Upper lobe of left lung (tissue), 6 donors: ENCODE data around the gene KRT7. TPM values are rescaled to one million over a fixed set of nuclear protein-coding genes. Genes with fewer than 3 reads are reported as not detected.
A peak's percentile ranks its signal among the peaks of the same experiment; 100 is the strongest.

Source experiments
- ATAC-seq, 2 donors: fragments of 200-7000 bp; cut with Tn5 transposase; one replicate each; pipeline ENCODE4 v1.9.1; 2022; ENCODE audit warnings: mild to moderate bottlenecking in 2 of 2, moderate library complexity in 2 of 2; ENCODE audit not compliant: low FRiP score in 2 of 2
- DNase-seq, 2 donors: peaks; one replicate each; pipeline ENCODE4 v3.0.0-alpha.2; 2019 to 2020
- H3K27ac ChIP-seq, 4 donors: fragments of 200-600 bp; sonication (generic); one replicate each; pipeline ENCODE4 v1.5.1; 2016 to 2019
- H3K27me3 ChIP-seq, 4 donors: fragments of 200-600 bp; sonication (generic); one replicate each; pipeline ENCODE4 v1.5.1; 2017 to 2019
- H3K36me3 ChIP-seq, 4 donors: fragments of 200-600 bp; sonication (generic); one replicate each; pipeline ENCODE4 v1.5.1; 2016 to 2019
- H3K4me1 ChIP-seq, 4 donors: fragments of 200-600 bp; sonication (generic); one replicate each; pipeline ENCODE4 v1.5.1; 2018 to 2019
- H3K4me3 ChIP-seq, 4 donors: fragments of 200-600 bp; sonication (generic); one replicate each; pipeline ENCODE4 v1.5.1; 2017 to 2019; ENCODE audit warnings: mild to moderate bottlenecking in 2 of 4, moderate library complexity in 1 of 4
- H3K9me3 ChIP-seq, 4 donors: fragments of 200-600 bp; sonication (generic); one replicate each; pipeline ENCODE4 v1.5.1; 2018 to 2019
- CTCF ChIP-seq, 6 experiments: fragments of 450-650 bp in 4 of 6; fragments of 200-600 bp in 2 of 6; sonication (generic) in 2 of 6; IDR thresholded peaks; one replicate each; pipeline ENCODE4 v1.5.1; 2016 to 2019; ENCODE audit warnings: antibody characterized with exemption in 6 of 6
- EP300 ChIP-seq, 4 donors: sonication (generic); formaldehyde crosslinking; IDR thresholded peaks; one replicate each; pipeline ENCODE4 v1.5.1; 2017; ENCODE audit warnings: antibody characterized with exemption in 4 of 4, control low read depth in 2 of 4
- POLR2A ChIP-seq, 4 donors: fragments of 450-650 bp; IDR thresholded peaks; one replicate each; pipeline ENCODE4 v1.5.1; 2016 to 2017; ENCODE audit warnings: antibody characterized with exemption in 4 of 4, mild to moderate bottlenecking in 2 of 4
- POLR2AphosphoS5 ChIP-seq, 2 donors: sonication (generic); formaldehyde crosslinking; IDR thresholded peaks; one replicate each; pipeline ENCODE4 v1.5.1; 2017; ENCODE audit warnings: antibody characterized with exemption in 2 of 2
- WGBS, 2 donors: methylation state at CpG; one replicate each; pipeline ENCODE4 v1.1.5; 2017 to 2018; 5-methylcytosine and 5-hydroxymethylcytosine counted together
- total RNA-seq, 6 donors: library from RNA; depleted of rRNA in 4 of 6; stranded (reverse); fragments of >200 nt in 4 of 6; gene quantifications; one replicate each; pipeline versions ENCODE4 v1.1.0 to v1.2.1, GENCODE V29; 2016 to 2021
- donor health status: DM: no; HTN: no; CAD: no; lungs with moderate emphysema.
- donor health status: DM: no; HTN: yes; CAD: no; lungs with severe emphysema.

KRT7 gene
- 1,000 to 10,000 TPM in 2 of 6 donors, 100 to 1,000 TPM in 4; 247 to 1,279 (median 821) TPM for total RNA-seq

GRCh38 chr12:52232674-52233461 is at the start of gene KRT7:
Gene KRT7 (plus strand): TSS chr12:52233243. CDS start chr12:52233297, 54 bp downstream.
- Histone ChIP-seq H3K9me3 (no peaks in the 10 kb centered on the region), H3K27ac (peak within 1 kb of the TSS; percentile 81 to 94 (median 82)), H3K36me3 (peaks cover 0 to 9% (median 0%) of the 10 kb centered on the region in 4 donors), H3K27me3 (peaks cover 0 to 21% (median 5%) of the 10 kb centered on the region in 4 donors), H3K4me3 (peak within 1 kb of the TSS; percentile 29 to 53 (median 51)), H3K4me1 (peaks cover 3 to 61% (median 31%) of the 10 kb centered on the region in 4 donors)
- peak; percentile 91 to 94 for DNase-seq
- ATAC-seq: peak; percentile 49 to 77
- peak; percentile 15 to 92 (median 66) for TF ChIP-seq POLR2A (IDR thresholded peaks at IDR 0.05)
- peak; percentile 75 to 81 for TF ChIP-seq POLR2AphosphoS5 (IDR thresholded peaks at IDR 0.05)
- TF ChIP-seq EP300 (IDR thresholded peaks at IDR 0.05): peak in 1 of 4 donors; percentile 10
- peak in 2 of 6 experiments; percentile 18 to 25 for TF ChIP-seq CTCF (IDR thresholded peaks at IDR 0.05)
- WGBS, 2 donors: 13 to 18% methylated on average over 10 to 19 of the region's 58 CpGs

- no peaks in the 10 kb centered on the region for H3K27me3 ChIP-seq
- H3K36me3 ChIP-seq: no peaks in the 10 kb centered on the region
- 77 to 87% methylated on average over 5 to 6 of the region's 6 CpGs for WGBS, 2 donors
- H3K4me3 ChIP-seq: no peak overlapping the region
- H3K9me3 ChIP-seq: no peaks in the 10 kb centered on the region
- TF ChIP-seq CTCF (IDR thresholded peaks at IDR 0.05) (no peak), EP300 (IDR thresholded peaks at IDR 0.05) (no peak), POLR2A (IDR thresholded peaks at IDR 0.05) (no peak), POLR2AphosphoS5 (IDR thresholded peaks at IDR 0.05) (no peak)
- ATAC-seq: no peak
- no peak for DNase-seq
- peak overlapping the region in 3 of 4 donors; percentile 2 to 57 (median 53) for H3K27ac ChIP-seq
- H3K4me1 ChIP-seq: peaks cover 10 to 36% (median 29%) of the 10 kb centered on the region in 4 donors
Measured at GRCh38 chr12:52183544-52183910, 49.5 kb upstream of the KRT7 start.

DNA sequence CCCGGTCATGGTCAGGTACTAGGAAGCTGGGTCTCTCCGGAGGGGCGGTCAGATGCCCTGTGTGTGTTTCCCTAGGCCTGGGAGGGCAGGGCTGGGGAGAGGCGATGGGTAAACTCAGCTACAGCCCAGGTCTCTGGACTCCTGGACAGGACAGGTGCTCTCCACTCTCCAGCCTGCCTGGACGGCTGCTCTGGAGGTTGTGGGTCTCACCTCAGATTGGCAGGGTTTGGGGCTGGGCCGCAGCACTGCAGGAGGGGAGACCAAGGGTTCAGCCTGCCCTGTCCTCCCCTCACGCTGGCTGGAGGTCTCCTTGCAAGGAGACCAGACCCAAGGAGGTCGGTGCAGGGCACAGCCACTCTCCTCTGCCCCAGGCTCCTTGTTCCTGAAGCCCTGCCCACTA is 49.1 kb upstream of the KRT7 start:
- Histone ChIP-seq H3K27ac (peak overlapping the region in 3 of 4 donors; percentile 2 to 53 (median 34)), H3K27me3 (no peaks in the 10 kb centered on the region), H3K4me3 (no peak overlapping the region), H3K9me3 (no peaks in the 10 kb centered on the region), H3K4me1 (peaks cover 10 to 39% (median 29%) of the 10 kb centered on the region in 4 donors), H3K36me3 (no peaks in the 10 kb centered on the region)
- DNase-seq (no peak), ATAC-seq (no peak)
- WGBS, 2 donors: 72 to 84% methylated on average over 3 to 8 of the region's 8 CpGs
- TF ChIP-seq EP300 (IDR thresholded peaks at IDR 0.05): no peak
- TF ChIP-seq POLR2AphosphoS5 (IDR thresholded peaks at IDR 0.05): no peak
- no peak for TF ChIP-seq CTCF (IDR thresholded peaks at IDR 0.05)
- no peak for TF ChIP-seq POLR2A (IDR thresholded peaks at IDR 0.05)

GRCh38 chr12:52184813-52185212 is 48.2 kb upstream of the KRT7 start:
- DNase-seq (no peak), ATAC-seq (no peak)
- H3K4me1 ChIP-seq: peaks cover 10 to 47% (median 33%) of the 10 kb centered on the region in 4 donors
- peak overlapping the region in 2 of 4 donors; percentile 51 to 53 for H3K27ac ChIP-seq
- WGBS, 2 donors: 61 to 80% methylated on average over 6 of the region's 6 CpGs
- no peaks in the 10 kb centered on the region for H3K27me3 ChIP-seq
- no peaks in the 10 kb centered on the region for H3K9me3 ChIP-seq
- no peak overlapping the region for H3K4me3 ChIP-seq
- H3K36me3 ChIP-seq: no peaks in the 10 kb centered on the region
- no peak for TF ChIP-seq CTCF (IDR thresholded peaks at IDR 0.05)
- TF ChIP-seq POLR2AphosphoS5 (IDR thresholded peaks at IDR 0.05): no peak
- no peak for TF ChIP-seq EP300 (IDR thresholded peaks at IDR 0.05)
- TF ChIP-seq POLR2A (IDR thresholded peaks at IDR 0.05): no peak
